ENCODE results near the gene IQGAP2.
"Not testable (repeated sequence)": the region's sequence is repeated elsewhere in the genome, so short reads cannot be mapped to it uniquely, and the experiment has no call there.

Gene IQGAP2

GRCh38 chr5:76415855-76416254 is 12.8 kb downstream of the IQGAP2 start:
- DNase-seq, result no peak

- DNase-seq, result no peak
Measured at GRCh38 chr5:76419597-76420298, 16.7 kb downstream of the IQGAP2 start.

GRCh38 chr5:76422227-76422626 is 19.1 kb downstream of the IQGAP2 start:
- DNase-seq, result no peak

- DNase-seq, result no peak
Measured at GRCh38 chr5:76422742-76423141, 19.7 kb downstream of the IQGAP2 start.

- no peak for DNase-seq
Measured at GRCh38 chr5:76425146-76425545, 22.1 kb downstream of the IQGAP2 start.

GRCh38 chr5:76425928-76426804 is 23.1 kb downstream of the IQGAP2 start:
- DNase-seq, result no peak

- DNase-seq, result no peak
Measured at GRCh38 chr5:76427206-76428140, 24.4 kb downstream of the IQGAP2 start.

GRCh38 chr5:76428550-76428949 is 25.5 kb downstream of the IQGAP2 start:
- DNase-seq, result not testable (repeated sequence)

GRCh38 chr5:76433261-76433660 is 30.2 kb downstream of the IQGAP2 start:
- DNase-seq, result no peak

- DNase-seq, result not testable (repeated sequence)
Measured at GRCh38 chr5:76437507-76437906, 34.4 kb downstream of the IQGAP2 start.

- no peak for DNase-seq
Measured at GRCh38 chr5:76438025-76438424, 34.9 kb downstream of the IQGAP2 start.

GRCh38 chr5:76439201-76439600 is 36.1 kb downstream of the IQGAP2 start:
- no peak for DNase-seq

GRCh38 chr5:76439929-76440328 is 36.8 kb downstream of the IQGAP2 start:
- DNase-seq, result no peak

GRCh38 chr5:76441101-76441500 is 38.0 kb downstream of the IQGAP2 start:
- no peak for DNase-seq

- DNase-seq, result no peak
Measured at GRCh38 chr5:76441890-76442673, 39.0 kb downstream of the IQGAP2 start.

GRCh38 chr5:76443066-76443800 is 40.1 kb downstream of the IQGAP2 start:
- no peak for DNase-seq

- DNase-seq, result no peak
Measured at GRCh38 chr5:76445063-76445462, 42.0 kb downstream of the IQGAP2 start.

GRCh38 chr5:76445830-76446229 is 42.7 kb downstream of the IQGAP2 start:
- DNase-seq, result no peak

- no peak for DNase-seq
Measured at GRCh38 chr5:76446776-76447175, 43.7 kb downstream of the IQGAP2 start.

- DNase-seq, result no peak
Measured at GRCh38 chr5:76449606-76450005, 46.5 kb downstream of the IQGAP2 start.

GRCh38 chr5:76450054-76450453 is 47.0 kb downstream of the IQGAP2 start:
- no peak for DNase-seq

All from COR-L47 (cell line).